HCT116 (cell line): ENCODE measurements around the gene NBAS.

Experiments
- CTCF ChIP-seq, 3 experiments: fragments of 200-600 bp in 1 of 3; sonication (generic) in 1 of 3; IDR thresholded peaks in 2 of 3; conservative IDR thresholded peaks in 1 of 3; 2 replicates each; pipeline ENCODE4 v1.5.1; 2012 to 2017; ENCODE audit warnings: low read depth in 2 of 3, low read length in 2 of 3, antibody characterized with exemption in 1 of 3, borderline replicate concordance in 1 of 3, control low read depth in 1 of 3, mild to moderate bottlenecking in 1 of 3, mixed read lengths in 1 of 3, mixed run types in 1 of 3, moderate library complexity in 1 of 3; ENCODE audit not compliant: insufficient read depth in 1 of 3
- EGR1 ChIP-seq: IDR thresholded peaks from 2 replicates; pipeline ENCODE4 v1.6.1; 2012; ENCODE audit warnings: low read depth
- EZH2 ChIP-seq: fragments of 200-600 bp; sonication (generic); IDR thresholded peaks from 2 replicates; pipeline ENCODE4 v1.6.1; 2017; ENCODE audit warnings: antibody characterized with exemption, mixed run types
- POLR2A ChIP-seq: IDR thresholded peaks from 2 replicates; pipeline ENCODE4 v1.7.0; 2011; ENCODE audit warnings: borderline replicate concordance; ENCODE audit not compliant: insufficient read depth, insufficient read length; ENCODE audit errors: extremely low read depth
- POLR2AphosphoS5 ChIP-seq: IDR thresholded peaks from 2 replicates; pipeline ENCODE4 v1.6.1; 2011; ENCODE audit warnings: mild to moderate bottlenecking, low read depth, low read length, moderate library complexity
- RAD21 ChIP-seq: IDR thresholded peaks from 2 replicates; pipeline ENCODE4 v1.6.1; 2012; ENCODE audit warnings: low read depth, mild to moderate bottlenecking
- REST ChIP-seq: IDR thresholded peaks from 2 replicates; pipeline ENCODE4 v1.6.1; 2012; ENCODE audit warnings: low read depth
- SIN3A ChIP-seq: IDR thresholded peaks from 2 replicates; pipeline ENCODE4 v1.6.1; 2012; ENCODE audit warnings: low read depth
- SP1 ChIP-seq: IDR thresholded peaks from 2 replicates; pipeline ENCODE4 v1.6.1; 2012; ENCODE audit warnings: low read depth

GRCh38 chr2:15531095-15531854, 29.9 kb downstream of the NBAS start:
- TF ChIP-seq CTCF (IDR thresholded peaks at IDR 0.05 in 2 of 3, conservative IDR thresholded peaks at IDR 0.05 in 1 of 3; ENCODE audit: borderline replicate concordance in 1 of 3, insufficient read depth in 1 of 3, low read depth in 2 of 3, low read length in 2 of 3) (no peak), REST (no peak), EGR1 (no peak), RAD21 (no peak), POLR2A (no peak), EZH2 (no peak), SIN3A (no peak), POLR2AphosphoS5 (no peak), SP1 (no peak)
